Activated CD4-positive, alpha-beta T cell treated with anti-CD3 and anti-CD28 coated beads for 36 hours (primary cell): ENCODE data around the gene RIMOC1. TPM values are rescaled to one million over a fixed set of nuclear protein-coding genes. Genes with fewer than 3 reads are reported as not detected.

ENCODE experiments used
- ATAC-seq: fragments of 200-7000 bp; cut with Tn5 transposase; one replicate; pipeline ENCODE4 v1.10.0; 2021; ENCODE audit warnings: mild to moderate bottlenecking, moderate library complexity
- CTCF ChIA-PET: fragments of 350-600 bp; sonication (Branson Sonifier 250); formaldehyde crosslinking; loops from one replicate; lab custom pipeline; 2021; ENCODE audit warnings: antibody characterized with exemption; lab: Charles Lee
- POLR2A ChIA-PET: fragments of 350-600 bp; sonication (Branson Sonifier 250); formaldehyde crosslinking; loops from one replicate; lab custom pipeline; 2021; ENCODE audit warnings: antibody characterized with exemption, inconsistent platforms; lab: Charles Lee
- DNase-seq: peaks from one replicate; pipeline ENCODE4 v3.0.0-alpha.2; 2020
- H3K27ac Mint-ChIP-seq: one replicate; pipeline ENCODE4 v1.8.0; 2021; ENCODE audit warnings: mixed read lengths
- H3K27me3 Mint-ChIP-seq: one replicate; pipeline ENCODE4 v1.8.0; 2021; ENCODE audit warnings: mixed read lengths
- H3K36me3 Mint-ChIP-seq: one replicate; pipeline ENCODE4 v1.8.0; 2021; ENCODE audit warnings: low read depth, mixed read lengths
- H3K4me1 Mint-ChIP-seq: one replicate; pipeline ENCODE4 v1.8.0; 2021; ENCODE audit warnings: mixed read lengths
- H3K4me3 Mint-ChIP-seq: one replicate; pipeline ENCODE4 v1.8.0; 2021; ENCODE audit warnings: mild to moderate bottlenecking, moderate library complexity, mixed read lengths
- H3K9me3 Mint-ChIP-seq: one replicate; pipeline ENCODE4 v1.8.0; 2021; ENCODE audit warnings: low read depth, mixed read lengths
- intact Hi-C, 2 experiments: fragments of 100-400 bp; cut with DNase I in 1 of 2; cut with micrococcal nuclease in 1 of 2; formaldehyde crosslinking; loops; one replicate each; pipeline versions ENCODE4 v1.14.2 to v1.15.1; 2022 to 2024; cut with DNase I, micrococcal nuclease
- total RNA-seq, 2 experiments: library from RNA; stranded (reverse); gene quantifications; one replicate each; pipeline ENCODE4 v1.2.3, GENCODE V29; 2021

Gene RIMOC1
- total RNA-seq, 2 experiments from 2014 or later = 25.4 to 26.7 TPM

DNA sequence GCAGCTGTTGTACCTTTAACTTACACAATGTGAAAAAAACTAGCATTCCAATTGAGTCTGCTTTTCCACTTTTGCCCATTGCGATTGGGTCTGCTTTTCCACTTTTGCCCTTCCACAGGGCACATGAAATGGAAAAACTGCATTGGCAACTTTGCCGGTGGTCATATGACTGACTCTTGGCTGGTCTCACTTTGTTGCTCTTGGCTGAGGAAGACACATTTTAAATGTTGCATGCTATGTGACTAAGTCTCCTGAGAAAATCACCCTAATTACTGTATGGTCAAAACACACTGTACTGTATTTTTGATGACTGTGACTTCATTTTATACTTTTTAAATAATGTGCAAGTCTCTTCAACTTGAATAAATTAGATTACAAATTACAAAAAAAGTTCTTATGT lies 32.3 kb upstream of the RIMOC1 start:
- DNase-seq = no peak
- Mint-ChIP-seq H3K27me3 (no peaks in the 10 kb centered on the region), H3K27ac (no peak overlapping the region), H3K36me3 (peaks cover 15% of the 10 kb centered on the region), H3K4me3 (no peak overlapping the region), H3K9me3 (no peaks in the 10 kb centered on the region), H3K4me1 (peaks cover 43% of the 10 kb centered on the region)
- ATAC-seq = no peak
- POLR2A ChIA-PET = no interaction called here
- CTCF ChIA-PET = interaction anchor here (1.9 kb wide), 1 partner anchor 50 kb away, joined by 4 read pairs; no protein-coding TSS in a partner anchor
- intact Hi-C loops = loop anchor here in 1 of 2 experiments (10.0 kb wide), 1 partner anchor 1037 kb away; the partner anchor contains the start of gene RPL37

DNA sequence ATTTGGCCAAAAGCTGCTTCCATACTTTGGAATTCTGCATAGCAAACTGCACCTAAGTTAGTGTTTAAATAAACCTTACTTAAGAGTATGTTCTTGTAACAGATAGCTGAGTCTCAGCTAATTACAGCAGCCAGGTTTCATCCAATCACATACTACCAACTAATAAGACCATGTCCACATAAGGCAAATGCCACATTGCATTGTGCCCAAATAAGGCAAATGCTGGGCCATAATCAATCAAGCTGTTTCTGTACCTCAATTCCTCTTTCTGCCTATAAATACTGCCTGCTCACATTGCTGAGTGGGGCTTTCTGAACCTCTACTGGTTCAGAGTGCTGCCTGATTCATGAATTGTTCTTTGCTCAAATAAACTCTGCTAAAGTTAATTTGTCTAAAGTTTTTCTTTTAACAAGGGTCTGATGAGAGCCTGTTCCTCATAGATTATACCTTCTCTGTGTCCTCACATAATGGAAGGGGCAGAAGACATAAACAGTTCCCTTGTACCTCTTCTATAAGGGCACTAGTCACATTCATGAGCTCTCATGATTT lies 29.6 kb upstream of the RIMOC1 start:
- intact Hi-C loops = loop anchor here in 1 of 2 experiments (10.0 kb wide), 1 partner anchor 1040 kb away; the partner anchor contains the start of gene RPL37
- H3K4me3 Mint-ChIP-seq = no peak overlapping the region
- CTCF ChIA-PET = interaction anchor here (0.7 to 1.9 kb wide), 6 partner anchors 10 to 657 kb away, joined by 3 to 7 read pairs (median 3); partner anchors contain the start of genes FBXO4 and RIMOC1
- ATAC-seq (no peak), DNase-seq (no peak)
- POLR2A ChIA-PET = no interaction called here
- H3K36me3 Mint-ChIP-seq = no peaks in the 10 kb centered on the region
- peak overlapping the region; percentile 55 for H3K27ac Mint-ChIP-seq
- H3K9me3 Mint-ChIP-seq = no peaks in the 10 kb centered on the region
- H3K4me1 Mint-ChIP-seq = peaks cover 20% of the 10 kb centered on the region
- peaks cover 8% of the 10 kb centered on the region for H3K27me3 Mint-ChIP-seq

DNA sequence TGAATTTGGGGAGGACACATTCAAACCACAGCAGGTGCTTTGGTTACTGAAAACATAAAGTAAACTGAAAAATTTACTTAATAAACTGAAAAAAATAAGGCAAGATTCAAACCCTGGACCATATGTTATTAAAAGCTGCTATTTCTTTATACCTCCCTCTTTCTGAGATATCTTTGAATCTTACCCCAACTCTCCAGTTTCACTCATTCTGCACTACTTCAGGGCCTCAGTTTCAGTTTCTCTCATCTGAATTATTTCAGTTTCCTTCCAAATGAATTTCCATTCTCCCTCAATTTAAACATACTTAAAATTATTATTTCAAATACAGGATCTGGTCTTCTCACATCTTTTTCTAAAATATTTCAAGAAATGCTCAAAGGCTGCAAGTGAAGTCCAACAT lies 29.0 kb upstream of the RIMOC1 start:
- ChIA-PET POLR2A (no interaction called here), CTCF (interaction anchor here (0.8 to 2.6 kb wide), 5 partner anchors 19 to 182 kb away, joined by 3 to 7 read pairs (median 4); partner anchors contain the start of genes FBXO4 and RIMOC1)
- ATAC-seq (no peak), DNase-seq (no peak)
- H3K4me1 Mint-ChIP-seq = peaks cover 20% of the 10 kb centered on the region
- no peak overlapping the region for H3K27ac Mint-ChIP-seq
- H3K4me3 Mint-ChIP-seq = no peak overlapping the region
- H3K27me3 Mint-ChIP-seq = peaks cover 10% of the 10 kb centered on the region
- intact Hi-C loops = loop anchor here in 1 of 2 experiments (10.0 kb wide), 1 partner anchor 1040 kb away; the partner anchor contains the start of gene RPL37
- H3K9me3 Mint-ChIP-seq = no peaks in the 10 kb centered on the region
- H3K36me3 Mint-ChIP-seq = no peaks in the 10 kb centered on the region

DNA sequence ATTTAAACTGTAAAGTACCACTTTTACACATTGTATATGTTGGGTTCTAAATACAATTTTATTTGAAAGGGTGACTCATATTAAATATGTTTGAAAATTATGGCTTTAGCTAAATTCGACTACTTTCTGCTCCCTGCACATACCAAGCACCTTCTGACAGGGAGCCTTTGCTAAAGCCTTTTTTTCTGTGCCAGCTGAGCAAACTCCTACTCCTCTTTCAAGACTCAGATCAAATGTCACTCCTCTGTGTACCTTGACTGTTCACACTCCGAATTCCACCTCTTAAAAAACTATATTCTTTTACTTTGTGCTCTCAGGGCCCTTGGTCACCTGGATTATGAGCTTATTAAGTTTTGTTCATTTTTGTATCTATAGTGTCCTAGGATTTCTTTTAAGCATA lies 27.5 kb upstream of the RIMOC1 start:
- CTCF ChIA-PET = interaction anchor here (0.6 to 2.6 kb wide), 5 partner anchors 17 to 181 kb away, joined by 3 to 6 read pairs (median 3); no protein-coding TSS in a partner anchor
- intact Hi-C loops = loop anchor here in 1 of 2 experiments (10.0 kb wide), 1 partner anchor 1042 kb away; the partner anchor contains the start of gene RPL37

GRCh38 chr5:41877408-41877807 lies 26.7 kb upstream of the RIMOC1 start:
- no peak overlapping the region for H3K4me3 Mint-ChIP-seq
- DNase-seq (no peak), ATAC-seq (no peak)
- intact Hi-C loops = loop anchor here in 1 of 2 experiments (10.0 kb wide), 1 partner anchor 1043 kb away; the partner anchor contains the start of gene RPL37
- no peak overlapping the region for H3K27ac Mint-ChIP-seq
- H3K27me3 Mint-ChIP-seq = peaks cover 12% of the 10 kb centered on the region
- ChIA-PET CTCF (interaction anchor here (2.6 kb wide), 1 partner anchor 180 kb away, joined by 6 read pairs; no protein-coding TSS in a partner anchor), POLR2A (interaction anchor here (0.6 kb wide), 1 partner anchor 9 kb away, joined by 3 read pairs; no protein-coding TSS in a partner anchor)
- peaks cover 11% of the 10 kb centered on the region for H3K4me1 Mint-ChIP-seq
- H3K36me3 Mint-ChIP-seq = no peaks in the 10 kb centered on the region
- H3K9me3 Mint-ChIP-seq = peaks cover 2% of the 10 kb centered on the region

More for the DNA sequence above, 27.5 kb upstream of the RIMOC1 start:
- ATAC-seq = no peak
- no peak for DNase-seq
- Mint-ChIP-seq H3K4me1 (peaks cover 11% of the 10 kb centered on the region), H3K27me3 (peaks cover 12% of the 10 kb centered on the region), H3K9me3 (peaks cover 2% of the 10 kb centered on the region), H3K36me3 (no peaks in the 10 kb centered on the region), H3K27ac (no peak overlapping the region), H3K4me3 (no peak overlapping the region)
- POLR2A ChIA-PET = interaction anchor here (0.6 to 1.1 kb wide), 2 partner anchors 8 to 28 kb away, joined by 3 read pairs; partner anchors contain the start of gene RIMOC1

GRCh38 chr5:41878173-41878572 lies 26.0 kb upstream of the RIMOC1 start:
- H3K4me3 Mint-ChIP-seq = no peak overlapping the region
- H3K27ac Mint-ChIP-seq = no peak overlapping the region
- POLR2A ChIA-PET = no interaction called here
- peaks cover 12% of the 10 kb centered on the region for H3K27me3 Mint-ChIP-seq
- H3K9me3 Mint-ChIP-seq = peaks cover 2% of the 10 kb centered on the region
- ATAC-seq (peak; percentile 42), DNase-seq (no peak)
- H3K36me3 Mint-ChIP-seq = no peaks in the 10 kb centered on the region
- intact Hi-C loops = loop anchor here in 1 of 2 experiments (10.0 kb wide), 1 partner anchor 1043 kb away; the partner anchor contains the start of gene RPL37
- CTCF ChIA-PET = no interaction called here
- peaks cover 11% of the 10 kb centered on the region for H3K4me1 Mint-ChIP-seq

GRCh38 chr5:41878643-41879478 lies 25.3 kb upstream of the RIMOC1 start:
- CTCF ChIA-PET = no interaction called here
- Mint-ChIP-seq H3K27ac (no peak overlapping the region), H3K4me3 (no peak overlapping the region), H3K27me3 (peaks cover 12% of the 10 kb centered on the region), H3K9me3 (peaks cover 2% of the 10 kb centered on the region), H3K36me3 (no peaks in the 10 kb centered on the region), H3K4me1 (peaks cover 11% of the 10 kb centered on the region)
- DNase-seq (no peak), ATAC-seq (no peak)
- intact Hi-C loops = loop anchor here in 1 of 2 experiments (10.0 kb wide), 1 partner anchor 1044 kb away; the partner anchor contains the start of gene RPL37
- POLR2A ChIA-PET = no interaction called here

DNA sequence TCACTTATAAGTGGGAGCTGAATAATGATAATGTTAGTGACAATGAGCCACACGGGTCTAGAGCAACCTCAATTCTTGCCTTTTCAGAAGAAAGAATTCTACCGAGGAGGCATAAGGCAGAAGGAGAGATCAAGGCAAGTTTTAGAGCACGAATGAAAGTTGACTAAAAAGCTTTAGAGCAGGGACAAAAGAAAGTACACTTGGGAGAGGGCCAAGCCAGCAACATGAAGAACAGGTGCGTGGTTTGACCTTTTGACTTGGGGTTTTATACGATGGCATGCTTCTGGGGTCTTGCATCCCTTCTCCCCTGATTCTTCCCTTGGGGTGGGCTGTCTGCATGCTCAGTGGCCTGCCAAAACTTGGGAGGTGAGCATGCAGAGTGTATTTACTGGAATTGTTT lies 21.4 kb upstream of the RIMOC1 start:
- Mint-ChIP-seq H3K27ac (no peak overlapping the region), H3K27me3 (peaks cover 14% of the 10 kb centered on the region)
- CTCF ChIA-PET = interaction anchor here (0.5 kb wide), 1 partner anchor 31 kb away, joined by 3 read pairs; no protein-coding TSS in a partner anchor

DNA sequence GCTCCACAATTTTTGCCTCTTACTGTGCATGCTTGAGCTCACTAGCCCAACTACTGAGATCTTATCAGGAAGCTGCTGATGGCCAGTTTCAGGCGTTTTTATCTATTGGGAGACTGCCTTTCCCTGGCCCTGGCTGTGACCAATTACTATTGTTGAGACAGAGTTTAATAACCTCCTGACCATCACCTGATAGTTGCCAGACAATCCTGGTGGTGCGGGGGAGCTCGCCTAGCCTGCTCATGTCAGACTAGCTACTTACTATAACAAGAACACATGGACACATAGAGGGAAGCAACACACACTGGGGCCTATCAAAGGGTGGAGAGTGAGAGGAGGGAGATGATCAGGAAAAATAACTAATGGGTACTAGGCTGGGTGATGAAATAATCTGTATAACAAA lies 20.9 kb upstream of the RIMOC1 start:
- CTCF ChIA-PET = interaction anchor here (0.5 to 1.4 kb wide), 3 partner anchors 11 to 1156 kb away, joined by 3 read pairs; no protein-coding TSS in a partner anchor
- DNase-seq (no peak), ATAC-seq (no peak)
- POLR2A ChIA-PET = no interaction called here
- Mint-ChIP-seq H3K9me3 (peaks cover 2% of the 10 kb centered on the region), H3K27ac (no peak overlapping the region), H3K36me3 (no peaks in the 10 kb centered on the region), H3K27me3 (peaks cover 15% of the 10 kb centered on the region), H3K4me3 (no peak overlapping the region), H3K4me1 (no peaks in the 10 kb centered on the region)
- intact Hi-C loops = no loop called here

More for the DNA sequence above, 21.4 kb upstream of the RIMOC1 start:
- Mint-ChIP-seq H3K9me3 (peaks cover 2% of the 10 kb centered on the region), H3K4me1 (no peaks in the 10 kb centered on the region), H3K4me3 (no peak overlapping the region), H3K36me3 (no peaks in the 10 kb centered on the region)
- POLR2A ChIA-PET = no interaction called here
- intact Hi-C loops = no loop called here
- DNase-seq (no peak), ATAC-seq (no peak)

DNA sequence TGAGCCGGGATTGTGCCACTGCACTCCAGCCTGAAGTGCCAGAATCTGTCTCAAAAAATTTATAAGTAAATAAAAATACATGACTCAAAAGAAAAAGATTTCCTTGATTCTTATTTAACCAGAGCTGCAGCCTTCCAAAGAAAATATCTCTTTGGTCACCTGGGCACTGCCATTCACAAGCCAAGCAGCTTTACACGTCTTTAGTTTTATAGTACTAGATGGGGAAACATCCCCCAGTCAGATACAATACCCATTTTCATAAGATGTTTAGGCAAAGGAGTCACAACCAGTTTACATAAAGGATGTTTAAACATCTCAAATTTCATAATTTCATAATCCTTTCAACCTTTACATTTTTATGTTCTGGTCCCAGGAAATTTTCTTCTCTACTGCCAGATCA lies 20.2 kb upstream of the RIMOC1 start:
- Mint-ChIP-seq H3K4me1 (no peaks in the 10 kb centered on the region), H3K4me3 (no peak overlapping the region), H3K27ac (no peak overlapping the region), H3K27me3 (peaks cover 12% of the 10 kb centered on the region), H3K36me3 (no peaks in the 10 kb centered on the region), H3K9me3 (peaks cover 2% of the 10 kb centered on the region)
- DNase-seq (no peak), ATAC-seq (no peak)
- ChIA-PET POLR2A (no interaction called here), CTCF (interaction anchor here (0.5 to 1.4 kb wide), 3 partner anchors 10 to 1155 kb away, joined by 3 read pairs; no protein-coding TSS in a partner anchor)
- intact Hi-C loops = no loop called here

GRCh38 chr5:41885286-41885685 lies 18.9 kb upstream of the RIMOC1 start:
- Mint-ChIP-seq H3K9me3 (peaks cover 2% of the 10 kb centered on the region), H3K27me3 (peaks cover 7% of the 10 kb centered on the region), H3K36me3 (no peaks in the 10 kb centered on the region), H3K27ac (no peak overlapping the region), H3K4me1 (no peaks in the 10 kb centered on the region), H3K4me3 (no peak overlapping the region)
- ATAC-seq = no peak
- CTCF ChIA-PET = interaction anchor here (0.6 to 1.0 kb wide), 4 partner anchors 9 to 1065 kb away, joined by 3 read pairs; no protein-coding TSS in a partner anchor
- POLR2A ChIA-PET = interaction anchor here (0.7 kb wide), 1 partner anchor 19 kb away, joined by 11 read pairs; the partner anchor contains the start of gene RIMOC1
- intact Hi-C loops = no loop called here
- DNase-seq = no peak
